HepG2 (cell line): ENCODE measurements around the gene CEBPE. TPM values are rescaled to one million over a fixed set of nuclear protein-coding genes. Genes with fewer than 3 reads are reported as not detected.

Experiments
- BRD4 ChIP-seq: sonication (generic); formaldehyde crosslinking; IDR thresholded peaks from 2 replicates; pipeline ENCODE4 v1.4.0; 2020; ENCODE audit warnings: missing genetic modification reagents
- CENPT ChIP-seq: sonication (generic); formaldehyde crosslinking; IDR thresholded peaks from 2 replicates; pipeline ENCODE4 v1.8.0; 2022; ENCODE audit warnings: low read depth, mild to moderate bottlenecking, moderate library complexity, missing genetic modification reagents
- FOXA3 ChIP-seq: IDR thresholded peaks from 2 replicates; pipeline ENCODE4 v1.6.1; 2016; ENCODE audit warnings: missing genetic modification reagents, missing compliant biosample characterization
- GABPB1 ChIP-seq: IDR thresholded peaks from 2 replicates; pipeline ENCODE4 v1.6.1; 2016; ENCODE audit warnings: mild to moderate bottlenecking, missing genetic modification reagents, moderate library complexity, missing compliant biosample characterization
- ONECUT2 ChIP-seq: sonication (generic); formaldehyde crosslinking; IDR thresholded peaks from 2 replicates; pipeline ENCODE4 v1.4.0; 2020; ENCODE audit warnings: missing genetic modification reagents
- RXRA ChIP-seq: sonication (generic); formaldehyde crosslinking; IDR thresholded peaks from 2 replicates; pipeline ENCODE4 v1.5.1; 2020; ENCODE audit warnings: missing genetic modification reagents
- SALL1 ChIP-seq: sonication (generic); formaldehyde crosslinking; IDR thresholded peaks from 2 replicates; pipeline ENCODE4 v1.8.0; 2022; ENCODE audit warnings: mild to moderate bottlenecking, missing genetic modification reagents
- SIN3B ChIP-seq: fragments of 150-350 bp; IDR thresholded peaks from 2 replicates; pipeline ENCODE4 v1.6.1; 2014; ENCODE audit warnings: low read length
- TBP ChIP-seq: sonication (generic); formaldehyde crosslinking; IDR thresholded peaks from 2 replicates; pipeline ENCODE4 v1.5.0; 2020; ENCODE audit warnings: missing genetic modification reagents
- ZNF274 ChIP-seq: sonication (generic); formaldehyde crosslinking; IDR thresholded peaks from 2 replicates; pipeline ENCODE4 v1.5.1; 2020; ENCODE audit warnings: mild to moderate bottlenecking, missing genetic modification reagents
- ZNF572 ChIP-seq: sonication (generic); formaldehyde crosslinking; IDR thresholded peaks from 2 replicates; pipeline ENCODE4 v1.5.1; 2020; ENCODE audit warnings: mild to moderate bottlenecking, missing genetic modification reagents
- ZNF737 ChIP-seq: sonication (generic); formaldehyde crosslinking; IDR thresholded peaks from 2 replicates; pipeline ENCODE4 v1.5.0; 2020; ENCODE audit warnings: missing genetic modification reagents, mild to moderate bottlenecking, borderline replicate concordance
- ZNF768 ChIP-seq: sonication (generic); formaldehyde crosslinking; IDR thresholded peaks from 2 replicates; pipeline ENCODE4 v1.4.0; 2020; ENCODE audit warnings: missing genetic modification reagents
- ZNF839 ChIP-seq: sonication (generic); formaldehyde crosslinking; IDR thresholded peaks from 2 replicates; pipeline ENCODE4 v1.4.0; 2020; ENCODE audit warnings: missing genetic modification reagents, mild to moderate bottlenecking, borderline replicate concordance
- ZNF891 ChIP-seq: sonication (generic); formaldehyde crosslinking; IDR thresholded peaks from 2 replicates; pipeline ENCODE4 v1.5.0; 2020; ENCODE audit warnings: mild to moderate bottlenecking, missing genetic modification reagents
- polyA plus RNA-seq, 8 experiments: library from polyadenylated mRNA; depleted of rRNA in 3 of 8; stranded (reverse) in 7 of 8; unstranded in 1 of 8; fragments of >200 nt; fragmentation: Illumina TruSeq in 4 of 8; extraction: Trizol in 4 of 8; gene quantifications; 2 replicates each; pipeline versions ENCODE4 v1.2.1 to v1.2.3, GENCODE V29; 2011 to 2016; ENCODE audit warnings: low read depth in 4 of 8, missing spikeins in 1 of 8, mixed read lengths in 1 of 8; ENCODE audit not compliant: insufficient read depth in 1 of 8
- total RNA-seq, 5 experiments: library from RNA; depleted of rRNA; stranded (reverse); fragments of >200 nt; fragmentation: Illumina TruSeq; extraction: Trizol; gene quantifications; 2 replicates each; pipeline ENCODE4 v1.2.3, GENCODE V29; 2016; ENCODE audit warnings: low read depth in 1 of 5
- TF ChIP-seq, protein P1 (sequence below): sonication (generic); formaldehyde crosslinking; IDR thresholded peaks from 2 replicates; pipeline ENCODE4 v1.4.0; 2020; ENCODE audit warnings: missing genetic modification reagents
- TF ChIP-seq, protein P2 (sequence below): sonication (generic); formaldehyde crosslinking; IDR thresholded peaks from 2 replicates; pipeline ENCODE4 v1.4.0; 2020; ENCODE audit warnings: missing genetic modification reagents
- TF ChIP-seq, protein P3 (sequence below): sonication (generic); formaldehyde crosslinking; IDR thresholded peaks from 2 replicates; pipeline ENCODE4 v1.4.0; 2020; ENCODE audit warnings: mild to moderate bottlenecking, missing genetic modification reagents

Gene CEBPE
- total and polyA plus RNA-seq, 2 of the 13 experiments (the other 11 are each of a cell fraction or from before 2014, with no cell fraction given) = 0.09 to 0.11 TPM

DNA sequence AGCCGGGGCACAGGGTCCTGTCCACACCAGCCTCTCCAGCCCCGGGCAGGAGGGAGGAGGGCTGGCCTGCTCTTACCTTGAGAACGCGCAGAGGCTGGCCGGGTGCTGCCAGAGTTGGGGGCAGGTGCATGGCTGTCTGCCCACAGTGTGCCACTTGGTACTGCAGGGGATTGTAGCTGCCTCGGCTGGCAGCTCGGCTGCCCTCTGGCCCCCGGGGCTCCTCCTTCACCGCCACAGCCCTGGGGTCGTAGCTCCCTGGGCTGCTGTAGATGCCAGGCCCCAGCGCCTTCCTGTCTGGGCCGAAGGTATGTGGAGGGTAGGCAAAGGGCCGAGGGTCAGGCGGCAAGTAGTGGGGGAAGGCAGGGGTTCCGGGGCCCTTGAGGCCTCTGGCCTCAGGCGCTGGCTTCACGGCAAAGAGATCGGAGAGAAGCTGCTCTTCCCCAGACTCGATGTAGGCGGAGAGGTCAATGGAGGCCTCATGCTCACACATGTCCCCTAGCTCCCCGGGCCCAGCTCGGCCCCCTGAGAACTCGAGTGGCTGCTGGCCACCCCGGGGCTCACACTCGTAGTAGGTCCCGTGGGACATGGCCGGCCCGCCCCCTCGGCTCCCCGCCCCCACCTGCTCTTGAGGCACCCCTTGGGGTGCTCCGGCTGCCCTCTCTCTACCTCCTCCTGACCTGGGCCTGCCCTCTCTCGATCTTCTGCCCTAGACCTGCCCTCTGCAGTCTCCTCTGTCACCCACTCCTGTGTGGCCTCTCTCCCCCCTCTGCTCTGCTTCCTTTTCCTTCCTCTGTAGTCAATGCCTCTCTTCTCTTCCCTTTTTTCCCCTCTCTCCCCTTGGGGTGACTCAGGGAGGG is at the start of gene CEBPE (continued):
- TF ChIP-seq, protein P1, sequence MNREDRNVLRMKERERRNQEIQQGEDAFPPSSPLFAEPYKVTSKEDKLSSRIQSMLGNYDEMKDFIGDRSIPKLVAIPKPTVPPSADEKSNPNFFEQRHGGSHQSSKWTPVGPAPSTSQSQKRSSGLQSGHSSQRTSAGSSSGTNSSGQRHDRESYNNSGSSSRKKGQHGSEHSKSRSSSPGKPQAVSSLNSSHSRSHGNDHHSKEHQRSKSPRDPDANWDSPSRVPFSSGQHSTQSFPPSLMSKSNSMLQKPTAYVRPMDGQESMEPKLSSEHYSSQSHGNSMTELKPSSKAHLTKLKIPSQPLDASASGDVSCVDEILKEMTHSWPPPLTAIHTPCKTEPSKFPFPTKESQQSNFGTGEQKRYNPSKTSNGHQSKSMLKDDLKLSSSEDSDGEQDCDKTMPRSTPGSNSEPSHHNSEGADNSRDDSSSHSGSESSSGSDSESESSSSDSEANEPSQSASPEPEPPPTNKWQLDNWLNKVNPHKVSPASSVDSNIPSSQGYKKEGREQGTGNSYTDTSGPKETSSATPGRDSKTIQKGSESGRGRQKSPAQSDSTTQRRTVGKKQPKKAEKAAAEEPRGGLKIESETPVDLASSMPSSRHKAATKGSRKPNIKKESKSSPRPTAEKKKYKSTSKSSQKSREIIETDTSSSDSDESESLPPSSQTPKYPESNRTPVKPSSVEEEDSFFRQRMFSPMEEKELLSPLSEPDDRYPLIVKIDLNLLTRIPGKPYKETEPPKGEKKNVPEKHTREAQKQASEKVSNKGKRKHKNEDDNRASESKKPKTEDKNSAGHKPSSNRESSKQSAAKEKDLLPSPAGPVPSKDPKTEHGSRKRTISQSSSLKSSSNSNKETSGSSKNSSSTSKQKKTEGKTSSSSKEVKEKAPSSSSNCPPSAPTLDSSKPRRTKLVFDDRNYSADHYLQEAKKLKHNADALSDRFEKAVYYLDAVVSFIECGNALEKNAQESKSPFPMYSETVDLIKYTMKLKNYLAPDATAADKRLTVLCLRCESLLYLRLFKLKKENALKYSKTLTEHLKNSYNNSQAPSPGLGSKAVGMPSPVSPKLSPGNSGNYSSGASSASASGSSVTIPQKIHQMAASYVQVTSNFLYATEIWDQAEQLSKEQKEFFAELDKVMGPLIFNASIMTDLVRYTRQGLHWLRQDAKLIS (CRISPR knock-in tag) = no peak
- TF ChIP-seq, protein P2, sequence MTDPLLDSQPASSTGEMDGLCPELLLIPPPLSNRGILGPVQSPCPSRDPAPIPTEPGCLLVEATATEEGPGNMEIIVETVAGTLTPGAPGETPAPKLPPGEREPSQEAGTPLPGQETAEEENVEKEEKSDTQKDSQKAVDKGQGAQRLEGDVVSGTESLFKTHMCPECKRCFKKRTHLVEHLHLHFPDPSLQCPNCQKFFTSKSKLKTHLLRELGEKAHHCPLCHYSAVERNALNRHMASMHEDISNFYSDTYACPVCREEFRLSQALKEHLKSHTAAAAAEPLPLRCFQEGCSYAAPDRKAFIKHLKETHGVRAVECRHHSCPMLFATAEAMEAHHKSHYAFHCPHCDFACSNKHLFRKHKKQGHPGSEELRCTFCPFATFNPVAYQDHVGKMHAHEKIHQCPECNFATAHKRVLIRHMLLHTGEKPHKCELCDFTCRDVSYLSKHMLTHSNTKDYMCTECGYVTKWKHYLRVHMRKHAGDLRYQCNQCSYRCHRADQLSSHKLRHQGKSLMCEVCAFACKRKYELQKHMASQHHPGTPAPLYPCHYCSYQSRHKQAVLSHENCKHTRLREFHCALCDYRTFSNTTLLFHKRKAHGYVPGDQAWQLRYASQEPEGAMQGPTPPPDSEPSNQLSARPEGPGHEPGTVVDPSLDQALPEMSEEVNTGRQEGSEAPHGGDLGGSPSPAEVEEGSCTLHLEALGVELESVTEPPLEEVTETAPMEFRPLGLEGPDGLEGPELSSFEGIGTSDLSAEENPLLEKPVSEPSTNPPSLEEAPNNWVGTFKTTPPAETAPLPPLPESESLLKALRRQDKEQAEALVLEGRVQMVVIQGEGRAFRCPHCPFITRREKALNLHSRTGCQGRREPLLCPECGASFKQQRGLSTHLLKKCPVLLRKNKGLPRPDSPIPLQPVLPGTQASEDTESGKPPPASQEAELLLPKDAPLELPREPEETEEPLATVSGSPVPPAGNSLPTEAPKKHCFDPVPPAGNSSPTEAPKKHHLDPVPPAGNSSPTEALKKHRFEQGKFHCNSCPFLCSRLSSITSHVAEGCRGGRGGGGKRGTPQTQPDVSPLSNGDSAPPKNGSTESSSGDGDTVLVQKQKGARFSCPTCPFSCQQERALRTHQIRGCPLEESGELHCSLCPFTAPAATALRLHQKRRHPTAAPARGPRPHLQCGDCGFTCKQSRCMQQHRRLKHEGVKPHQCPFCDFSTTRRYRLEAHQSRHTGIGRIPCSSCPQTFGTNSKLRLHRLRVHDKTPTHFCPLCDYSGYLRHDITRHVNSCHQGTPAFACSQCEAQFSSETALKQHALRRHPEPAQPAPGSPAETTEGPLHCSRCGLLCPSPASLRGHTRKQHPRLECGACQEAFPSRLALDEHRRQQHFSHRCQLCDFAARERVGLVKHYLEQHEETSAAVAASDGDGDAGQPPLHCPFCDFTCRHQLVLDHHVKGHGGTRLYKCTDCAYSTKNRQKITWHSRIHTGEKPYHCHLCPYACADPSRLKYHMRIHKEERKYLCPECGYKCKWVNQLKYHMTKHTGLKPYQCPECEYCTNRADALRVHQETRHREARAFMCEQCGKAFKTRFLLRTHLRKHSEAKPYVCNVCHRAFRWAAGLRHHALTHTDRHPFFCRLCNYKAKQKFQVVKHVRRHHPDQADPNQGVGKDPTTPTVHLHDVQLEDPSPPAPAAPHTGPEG (CRISPR knock-in tag) = no peak
- no peak for TF ChIP-seq CENPT
- TF ChIP-seq ZNF768 (CRISPR knock-in tag) = peak; percentile 67
- no peak; the same call in 1 of the 2 replicates for TF ChIP-seq ZNF737 (CRISPR knock-in tag)
- TF ChIP-seq ZNF891 = 0 out of 2 replicates have a peak, but pooled peaks have one; percentile 41
- TF ChIP-seq ZNF274 (CRISPR knock-in tag) = peak; percentile 22; the same call in 1 of the 2 replicates
- TF ChIP-seq ZNF839 = no peak
- TF ChIP-seq ZNF572 (CRISPR knock-in tag) = peak; percentile 87; the same call in 1 of the 2 replicates
- TF ChIP-seq RXRA (CRISPR knock-in tag) = 0 out of 2 replicates have a peak, but pooled peaks have one; percentile 26
- no peak for TF ChIP-seq ONECUT2 (CRISPR knock-in tag)
- TF ChIP-seq SIN3B = no peak
- no peak for TF ChIP-seq FOXA3 (CRISPR knock-in tag)
- TF ChIP-seq, protein P3, sequence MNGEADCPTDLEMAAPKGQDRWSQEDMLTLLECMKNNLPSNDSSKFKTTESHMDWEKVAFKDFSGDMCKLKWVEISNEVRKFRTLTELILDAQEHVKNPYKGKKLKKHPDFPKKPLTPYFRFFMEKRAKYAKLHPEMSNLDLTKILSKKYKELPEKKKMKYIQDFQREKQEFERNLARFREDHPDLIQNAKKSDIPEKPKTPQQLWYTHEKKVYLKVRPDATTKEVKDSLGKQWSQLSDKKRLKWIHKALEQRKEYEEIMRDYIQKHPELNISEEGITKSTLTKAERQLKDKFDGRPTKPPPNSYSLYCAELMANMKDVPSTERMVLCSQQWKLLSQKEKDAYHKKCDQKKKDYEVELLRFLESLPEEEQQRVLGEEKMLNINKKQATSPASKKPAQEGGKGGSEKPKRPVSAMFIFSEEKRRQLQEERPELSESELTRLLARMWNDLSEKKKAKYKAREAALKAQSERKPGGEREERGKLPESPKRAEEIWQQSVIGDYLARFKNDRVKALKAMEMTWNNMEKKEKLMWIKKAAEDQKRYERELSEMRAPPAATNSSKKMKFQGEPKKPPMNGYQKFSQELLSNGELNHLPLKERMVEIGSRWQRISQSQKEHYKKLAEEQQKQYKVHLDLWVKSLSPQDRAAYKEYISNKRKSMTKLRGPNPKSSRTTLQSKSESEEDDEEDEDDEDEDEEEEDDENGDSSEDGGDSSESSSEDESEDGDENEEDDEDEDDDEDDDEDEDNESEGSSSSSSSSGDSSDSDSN = 0 out of 2 replicates have a peak, but pooled peaks have one; percentile 27
- no peak for TF ChIP-seq TBP (CRISPR knock-in tag)
- peak; percentile 30; the same call in 1 of the 2 replicates for TF ChIP-seq GABPB1 (CRISPR knock-in tag)
- TF ChIP-seq SALL1 (CRISPR knock-in tag) = peak; percentile 50; the same call in 1 of the 2 replicates
- TF ChIP-seq BRD4 (CRISPR knock-in tag) = 0 out of 2 replicates have a peak, but pooled peaks have one; percentile 60
